ENCODE results near the gene RSBN1L. TPM values are rescaled to one million over a fixed set of nuclear protein-coding genes. Genes with fewer than 3 reads are reported as not detected.

Gene RSBN1L
- total RNA-seq, 1 donor from 2014 or later, result 11.3 TPM

DNA sequence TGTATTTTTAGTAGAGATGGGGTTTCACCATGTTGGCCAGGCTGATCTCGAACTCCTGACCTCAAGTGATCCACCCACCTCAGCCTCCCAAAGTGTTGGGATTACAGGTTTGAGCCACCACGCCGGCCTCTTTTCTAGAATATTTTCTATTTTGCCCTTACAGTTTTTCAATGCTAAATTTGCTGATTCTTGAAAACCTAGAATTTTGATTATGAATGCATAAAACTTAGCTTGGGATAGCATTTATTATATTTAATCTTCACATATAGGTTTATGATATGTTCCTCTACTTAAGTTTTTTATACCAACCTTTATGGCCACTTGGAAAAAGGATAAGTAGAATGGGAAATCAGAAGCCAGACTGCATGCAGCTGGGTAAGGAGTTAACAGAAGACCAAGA lies 99.8 kb downstream of the RSBN1L start:
- Histone ChIP-seq H3K9me3 (no peaks in the 10 kb centered on the region), H3K27me3 (no peaks in the 10 kb centered on the region), H3K36me3 (no peaks in the 10 kb centered on the region), H3K4me3 (no peak overlapping the region), H3K27ac (no peak overlapping the region), H3K4me1 (peaks cover 43% of the 10 kb centered on the region)
- intact Hi-C loops (cut with DNase I), result loop anchor here (5.0 kb wide), 1 partner anchor 226 kb away; no protein-coding TSS in a partner anchor
- TF ChIP-seq, protein P1, sequence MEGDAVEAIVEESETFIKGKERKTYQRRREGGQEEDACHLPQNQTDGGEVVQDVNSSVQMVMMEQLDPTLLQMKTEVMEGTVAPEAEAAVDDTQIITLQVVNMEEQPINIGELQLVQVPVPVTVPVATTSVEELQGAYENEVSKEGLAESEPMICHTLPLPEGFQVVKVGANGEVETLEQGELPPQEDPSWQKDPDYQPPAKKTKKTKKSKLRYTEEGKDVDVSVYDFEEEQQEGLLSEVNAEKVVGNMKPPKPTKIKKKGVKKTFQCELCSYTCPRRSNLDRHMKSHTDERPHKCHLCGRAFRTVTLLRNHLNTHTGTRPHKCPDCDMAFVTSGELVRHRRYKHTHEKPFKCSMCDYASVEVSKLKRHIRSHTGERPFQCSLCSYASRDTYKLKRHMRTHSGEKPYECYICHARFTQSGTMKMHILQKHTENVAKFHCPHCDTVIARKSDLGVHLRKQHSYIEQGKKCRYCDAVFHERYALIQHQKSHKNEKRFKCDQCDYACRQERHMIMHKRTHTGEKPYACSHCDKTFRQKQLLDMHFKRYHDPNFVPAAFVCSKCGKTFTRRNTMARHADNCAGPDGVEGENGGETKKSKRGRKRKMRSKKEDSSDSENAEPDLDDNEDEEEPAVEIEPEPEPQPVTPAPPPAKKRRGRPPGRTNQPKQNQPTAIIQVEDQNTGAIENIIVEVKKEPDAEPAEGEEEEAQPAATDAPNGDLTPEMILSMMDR (IDR thresholded peaks at IDR 0.05), result no peak
- no peak for TF ChIP-seq POLR2AphosphoS5 (IDR thresholded peaks at IDR 0.05; ENCODE audit: insufficient read depth in 1 of 2, low read depth in 1 of 2)
- no peak for DNase-seq (ENCODE audit: extremely low spot score in 2 of 2)

DNA sequence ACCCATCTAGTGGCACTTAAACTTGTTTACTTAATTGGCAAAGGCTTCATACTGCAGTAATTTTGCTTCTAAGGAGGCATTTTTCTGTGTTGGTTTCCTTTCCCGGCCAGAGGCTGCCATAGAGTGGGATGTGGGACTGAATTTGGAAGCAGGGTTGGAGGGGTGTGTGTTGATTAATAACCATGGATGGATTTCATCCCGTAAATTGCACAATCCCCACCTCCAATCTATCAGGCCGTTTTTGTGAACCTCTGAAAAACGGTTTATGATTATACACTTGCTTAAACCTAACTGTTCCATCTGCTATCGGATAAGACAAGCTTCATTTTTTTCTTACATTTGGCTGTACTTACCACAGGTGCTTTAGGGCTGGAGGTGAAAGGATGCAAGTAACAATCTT lies 100.7 kb downstream of the RSBN1L start:
- Histone ChIP-seq H3K9me3 (no peaks in the 10 kb centered on the region), H3K4me1 (peaks cover 37% of the 10 kb centered on the region), H3K27me3 (no peaks in the 10 kb centered on the region), H3K4me3 (peak overlapping the region; percentile 81 to 93), H3K36me3 (no peaks in the 10 kb centered on the region), H3K27ac (peak overlapping the region; percentile 80)
- TF ChIP-seq POLR2AphosphoS5 (IDR thresholded peaks at IDR 0.05; ENCODE audit: insufficient read depth in 1 of 2, low read depth in 1 of 2) (no peak), POLR2A (IDR thresholded peaks at IDR 0.05) (no peak)
- TF ChIP-seq, protein P1 (IDR thresholded peaks at IDR 0.05), result no peak
- intact Hi-C loops (cut with DNase I), result loop anchor here (5.0 kb wide), 1 partner anchor 225 kb away; no protein-coding TSS in a partner anchor
- no peak for DNase-seq (ENCODE audit: extremely low spot score in 2 of 2)

DNA sequence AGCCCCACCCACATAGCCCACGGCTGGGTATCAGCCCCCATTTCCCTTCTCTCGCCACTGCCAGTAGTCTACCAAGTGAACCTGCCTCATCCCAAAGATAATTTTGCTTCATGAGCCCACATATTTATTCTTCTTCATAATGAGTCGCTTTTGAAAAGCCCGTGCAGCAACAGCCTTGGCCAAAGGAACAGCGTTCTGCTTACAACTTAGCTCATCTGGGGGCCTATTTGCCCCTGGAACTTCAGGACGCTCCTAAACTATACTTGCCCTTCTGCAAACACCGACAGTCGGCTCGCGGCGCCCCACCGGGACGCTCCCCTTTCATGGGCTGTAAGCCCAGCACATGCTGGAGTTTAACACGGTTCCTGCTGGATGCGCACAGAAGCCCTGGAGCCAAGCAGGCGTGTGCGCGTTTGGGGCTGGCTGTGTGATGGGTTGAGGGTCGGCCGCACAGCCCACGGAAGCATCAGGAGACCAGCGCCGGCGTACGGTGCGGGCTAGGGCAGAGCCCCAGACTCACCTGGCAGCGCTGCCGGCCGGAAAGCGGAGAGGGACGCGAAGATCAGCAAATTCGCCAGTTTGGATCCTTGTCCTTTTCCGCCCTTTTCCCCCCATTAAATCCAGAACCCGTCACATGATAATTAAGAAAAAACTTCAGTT lies 101.6 kb downstream of the RSBN1L start:
- peak overlapping the region; percentile 81 to 93 for H3K4me3 ChIP-seq
- H3K4me1 ChIP-seq, result peaks cover 35% of the 10 kb centered on the region
- DNase-seq (ENCODE audit: extremely low spot score in 2 of 2), result no peak
- TF ChIP-seq POLR2A (IDR thresholded peaks at IDR 0.05) (no peak), POLR2AphosphoS5 (IDR thresholded peaks at IDR 0.05; ENCODE audit: insufficient read depth in 1 of 2, low read depth in 1 of 2) (no peak)
- TF ChIP-seq, protein P1 (IDR thresholded peaks at IDR 0.05), result no peak
- no peaks in the 10 kb centered on the region for H3K27me3 ChIP-seq
- H3K36me3 ChIP-seq, result no peaks in the 10 kb centered on the region
- no peaks in the 10 kb centered on the region for H3K9me3 ChIP-seq
- H3K27ac ChIP-seq, result peak overlapping the region; percentile 80
- intact Hi-C loops (cut with DNase I), result loop anchor here (5.0 kb wide), 1 partner anchor 224 kb away; no protein-coding TSS in a partner anchor

DNA sequence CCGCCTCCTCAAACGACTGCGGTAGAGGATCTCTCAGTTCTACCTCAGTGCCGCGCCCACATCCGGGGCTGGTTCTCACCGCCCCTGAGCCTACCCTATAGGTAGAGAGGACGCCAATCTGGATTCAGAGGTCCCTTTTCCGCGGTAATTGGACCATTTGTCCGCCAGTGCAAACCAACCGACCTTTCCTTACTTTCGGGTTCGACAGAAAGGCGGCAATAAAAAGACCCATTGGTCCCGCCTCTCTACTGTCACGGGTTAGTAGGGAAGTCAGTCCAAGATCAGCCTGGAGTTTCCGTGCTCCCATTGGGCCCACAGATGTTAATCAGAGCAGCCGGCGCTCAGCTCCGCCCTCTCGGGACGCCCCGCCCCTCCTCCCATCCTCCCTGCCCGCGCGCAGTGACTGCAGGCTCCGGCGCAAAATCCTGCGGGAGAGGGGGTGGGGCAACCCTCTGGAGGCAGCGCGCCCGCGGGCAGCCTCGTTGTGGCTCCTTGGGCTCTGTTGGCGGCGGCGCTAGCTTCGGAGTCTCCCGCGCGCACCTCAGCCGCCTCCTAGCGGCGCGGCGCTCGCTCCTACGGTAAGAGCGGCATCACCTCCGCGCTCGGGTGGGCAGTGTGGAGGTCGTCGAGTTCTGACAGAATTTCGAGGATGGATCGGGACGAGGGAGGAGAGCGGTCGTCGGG lies 102.3 kb downstream of the RSBN1L start, which contains the start of the genes PHTF2 and TMEM60:
Gene PHTF2 (plus strand): TSS at position 380 of the 684 bp plus-strand sequence.
Gene TMEM60 (minus strand): TSS at position 41 of the 684 bp plus-strand sequence. CDS start 4,061 bp downstream, outside the sequence.
- Histone ChIP-seq H3K9me3 (no peaks in the 10 kb centered on the region), H3K36me3 (no peaks in the 10 kb centered on the region), H3K27me3 (no peaks in the 10 kb centered on the region), H3K4me1 (peaks cover 39% of the 10 kb centered on the region), H3K27ac (peak within 1 kb of the TSS; percentile 91), H3K4me3 (peak within 1 kb of the TSS; percentile 81 to 93)
- intact Hi-C loops (cut with DNase I), result loop anchor here (5.0 kb wide), 1 partner anchor 224 kb away; no protein-coding TSS in a partner anchor
- TF ChIP-seq, protein P1 (IDR thresholded peaks at IDR 0.05), result peak in 2 of 3 experiments; percentile 4 to 29
- TF ChIP-seq POLR2AphosphoS5 (IDR thresholded peaks at IDR 0.05; ENCODE audit: insufficient read depth in 1 of 2, low read depth in 1 of 2), result peak; percentile 86 to 95
- peak in 1 of 2 donors; percentile 76 for TF ChIP-seq POLR2A (IDR thresholded peaks at IDR 0.05)
- DNase-seq (ENCODE audit: extremely low spot score in 2 of 2), result peak; percentile 100

Data from vagina (tissue), 2 donors.